SK-N-SH (cell line): ENCODE data around the gene TIAM1. TPM values are rescaled to one million over a fixed set of nuclear protein-coding genes. Genes with fewer than 3 reads are reported as not detected.

Source experiments
- CTCF ChIA-PET: fragments of 300-600, 350-600 bp; formaldehyde crosslinking; extraction: SDS; loops from one replicate; lab custom pipeline; 2021; lab: Yijun Ruan, JAX
- POLR2A ChIA-PET: fragments of 350-600 bp; sonication (Branson Sonifier 250); formaldehyde crosslinking; extraction: SDS; loops from one replicate; lab custom pipeline; 2020; ENCODE audit warnings: antibody characterized with exemption, inconsistent platforms; lab: Yijun Ruan, JAX
- DNase-seq: peaks from one replicate; pipeline ENCODE4 v3.0.0; 2012
- H2AFZ ChIP-seq: fragments of 200-600 bp; sonication (generic); 2 replicates; pipeline ENCODE4 v1.8.1; 2016; ENCODE audit warnings: antibody characterized with exemption, mild to moderate bottlenecking, low read depth
- H3F3A ChIP-seq: fragments of 200-600 bp; sonication (generic); replicated peaks from 2 replicates; pipeline ENCODE3; 2016; ENCODE audit warnings: antibody characterized with exemption, mild to moderate bottlenecking; ENCODE audit not compliant: insufficient read depth
- H3K27ac ChIP-seq, 2 experiments: fragments of 200-500 bp in 1 of 2; fragments of 200-600 bp in 1 of 2; sonication (Bioruptor generic) in 1 of 2; sonication (generic), shearing (Covaris generic) in 1 of 2; 2 replicates each; pipeline versions ENCODE4 v1.5.1 to v1.6.1; 2014 to 2016; ENCODE audit warnings: low read depth in 2 of 2, inconsistent platforms in 1 of 2, low read length in 1 of 2, mild to moderate bottlenecking in 1 of 2, mixed read lengths in 1 of 2
- H3K27me3 ChIP-seq: fragments of 200-600 bp; sonication (generic), shearing (Covaris generic); 2 replicates; pipeline ENCODE4 v1.6.1; 2016; ENCODE audit warnings: mixed run types; ENCODE audit not compliant: insufficient read depth
- H3K36me3 ChIP-seq, 2 experiments: fragments of 200-500 bp in 1 of 2; fragments of 200-600 bp in 1 of 2; sonication (Bioruptor generic) in 1 of 2; sonication (generic) in 1 of 2; replicated peaks in 1 of 2; 2 replicates each; pipeline versions ENCODE3 to v1.5.1; 2014 to 2016; ENCODE audit warnings: low read length in 1 of 2, mild to moderate bottlenecking in 1 of 2; ENCODE audit not compliant: insufficient read depth in 2 of 2, control insufficient read depth in 1 of 2
- H3K4me1 ChIP-seq, 2 experiments: fragments of 200-500 bp in 1 of 2; fragments of 200-600 bp in 1 of 2; sonication (Bioruptor generic) in 1 of 2; sonication (generic), shearing (Covaris generic) in 1 of 2; 2 replicates each; pipeline versions ENCODE4 v1.5.1 to v1.6.1; 2014 to 2016; ENCODE audit warnings: low read depth in 1 of 2, low read length in 1 of 2, mixed run types in 1 of 2; ENCODE audit not compliant: insufficient read depth in 2 of 2, control insufficient read depth in 1 of 2
- H3K4me2 ChIP-seq: fragments of 200-600 bp; sonication (generic), shearing (Covaris generic); 2 replicates; pipeline ENCODE4 v1.6.1; 2017; ENCODE audit warnings: mixed run types
- H3K4me3 ChIP-seq, 2 experiments: fragments of 200-500 bp in 1 of 2; fragments of 200-600 bp in 1 of 2; sonication (Bioruptor generic) in 1 of 2; sonication (generic), shearing (Covaris generic) in 1 of 2; 2 replicates each; pipeline versions ENCODE4 v1.5.1 to v1.8.1; 2014 to 2016; ENCODE audit warnings: low read depth in 2 of 2, inconsistent platforms in 1 of 2, low read length in 1 of 2, mild to moderate bottlenecking in 1 of 2, mixed read lengths in 1 of 2, moderate library complexity in 1 of 2
- H3K79me2 ChIP-seq: fragments of 200-600 bp; sonication (generic); 2 replicates; pipeline ENCODE4 v1.8.1; 2017; ENCODE audit warnings: mild to moderate bottlenecking; ENCODE audit not compliant: insufficient read depth
- H3K9ac ChIP-seq: fragments of 200-600 bp; sonication (generic); 2 replicates; pipeline ENCODE4 v1.6.1; 2017; ENCODE audit warnings: mixed run types
- H3K9me2 ChIP-seq: fragments of 200-600 bp; sonication (generic); 2 replicates; pipeline ENCODE4 v1.6.1; 2017; ENCODE audit warnings: mixed run types
- H3K9me3 ChIP-seq: fragments of 200-600 bp; sonication (generic); 2 replicates; pipeline ENCODE4 v1.6.1; 2017; ENCODE audit warnings: mixed run types, mild to moderate bottlenecking, moderate library complexity
- H4K20me1 ChIP-seq: fragments of 200-600 bp; sonication (generic); 2 replicates; pipeline ENCODE4 v1.6.1; 2017; ENCODE audit warnings: mild to moderate bottlenecking, mixed run types; ENCODE audit not compliant: insufficient read depth
- CHD2 ChIP-seq: fragments of 150-350 bp; IDR thresholded peaks from 2 replicates; pipeline ENCODE4 v1.6.1; 2018; ENCODE audit warnings: low read length; ENCODE audit not compliant: partially characterized antibody
- EP300 ChIP-seq, 2 experiments: IDR thresholded peaks; 2 replicates each; pipeline versions ENCODE4 v1.4.0 to v1.6.1; 2012; ENCODE audit warnings: borderline replicate concordance in 1 of 2, low read depth in 1 of 2, low read length in 1 of 2
- FOSL2 ChIP-seq: IDR thresholded peaks from 2 replicates; pipeline ENCODE4 v1.4.0; 2012; ENCODE audit warnings: low read depth, mild to moderate bottlenecking, moderate library complexity, borderline replicate concordance
- FOXJ3 ChIP-seq: sonication (generic); formaldehyde crosslinking; IDR thresholded peaks from 2 replicates; pipeline ENCODE4 v1.5.1; 2020; ENCODE audit warnings: mild to moderate bottlenecking, missing genetic modification reagents
- MXI1 ChIP-seq: IDR thresholded peaks from 2 replicates; pipeline ENCODE4 v1.6.1; 2012; ENCODE audit warnings: mild to moderate bottlenecking, low read depth, low read length, improper control_type of control experiment
- NFIC ChIP-seq: IDR thresholded peaks from 2 replicates; pipeline ENCODE4 v1.4.0; 2012; ENCODE audit warnings: borderline replicate concordance
- NRF1 ChIP-seq: IDR thresholded peaks from 2 replicates; pipeline ENCODE4 v1.6.1; 2012; ENCODE audit warnings: low read depth, mild to moderate bottlenecking, low read length
- RAD21 ChIP-seq: IDR thresholded peaks from 2 replicates; pipeline ENCODE4 v1.6.1; 2012; ENCODE audit warnings: mild to moderate bottlenecking, low read length
- RCOR1 ChIP-seq: fragments of 150-350 bp; IDR thresholded peaks from 2 replicates; pipeline ENCODE4 v1.6.1; 2017; ENCODE audit warnings: antibody characterized with exemption, low read length
- TAF1 ChIP-seq: IDR thresholded peaks from 2 replicates; pipeline ENCODE4 v1.6.1; 2012; ENCODE audit warnings: low read depth, mild to moderate bottlenecking, low read length, moderate library complexity, borderline replicate concordance
- TCF12 ChIP-seq: IDR thresholded peaks from 2 replicates; pipeline ENCODE4 v1.4.0; 2012
- TEAD4 ChIP-seq: IDR thresholded peaks from 2 replicates; pipeline ENCODE4 v1.4.0; 2012; ENCODE audit warnings: mild to moderate bottlenecking, borderline replicate concordance; ENCODE audit not compliant: insufficient read depth
- WGBS: methylation state at CpG from one replicate; pipeline ENCODE4 v1.1.6; 2017; ENCODE audit warnings: low lambda C conversion rate; 5-methylcytosine and 5-hydroxymethylcytosine counted together
- polyA plus RNA-seq, 3 experiments: library from polyadenylated mRNA; depleted of rRNA; stranded (reverse); fragments of >200 nt; gene quantifications; 2 replicates each; pipeline ENCODE4 v1.2.3, GENCODE V29; 2012
- TF ChIP-seq, protein P1 (sequence below): IDR thresholded peaks from 2 replicates; pipeline ENCODE4; 2012
- TF ChIP-seq, protein P2 (sequence below): fragments of 150-350 bp; IDR thresholded peaks from 2 replicates; pipeline ENCODE4 v1.6.1; 2016; ENCODE audit warnings: mild to moderate bottlenecking, low read depth, low read length
- TF ChIP-seq, protein P3 (sequence below): fragments of 150-350 bp; IDR thresholded peaks from 2 replicates; pipeline ENCODE4 v1.6.1; 2017; ENCODE audit warnings: antibody characterized with exemption, low read length, low read depth, borderline replicate concordance
- TF ChIP-seq, protein P4 (sequence below): IDR thresholded peaks from 2 replicates; pipeline ENCODE4 v1.4.0; 2012; ENCODE audit warnings: low read depth
- TF ChIP-seq, protein P5 (sequence below): fragments of 200-600 bp; sonication (generic); IDR thresholded peaks from 2 replicates; pipeline ENCODE4 v1.6.1; 2017; ENCODE audit warnings: antibody characterized with exemption, mild to moderate bottlenecking, moderate library complexity

Gene TIAM1
- polyA plus RNA-seq, 1 of the 3 experiments (the other 2 are of a cell fraction) = 1.7 TPM

DNA sequence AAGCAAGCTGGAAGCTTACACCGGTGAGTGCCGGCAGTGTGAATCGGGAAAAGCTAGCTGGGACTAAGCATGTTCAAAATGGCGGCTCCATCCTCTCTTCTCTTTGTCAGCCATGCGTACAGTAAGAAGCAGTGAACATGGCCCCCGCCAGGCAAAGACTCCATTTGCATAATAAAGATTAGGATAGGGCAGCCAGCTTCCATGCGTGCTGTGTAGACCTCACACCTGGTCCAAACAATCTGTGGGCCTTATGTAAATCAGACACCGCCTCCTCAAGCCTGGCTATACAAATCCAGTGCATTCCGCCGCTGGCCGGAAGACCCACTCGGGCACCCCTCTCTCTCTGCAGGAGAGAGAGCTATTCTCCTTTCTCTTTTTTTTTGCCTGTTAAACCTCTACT is 150.3 kb downstream of the TIAM1 start (continued):
- no peak for TF ChIP-seq NFIC
- TF ChIP-seq, all 33 proteins: peak for 0

DNA sequence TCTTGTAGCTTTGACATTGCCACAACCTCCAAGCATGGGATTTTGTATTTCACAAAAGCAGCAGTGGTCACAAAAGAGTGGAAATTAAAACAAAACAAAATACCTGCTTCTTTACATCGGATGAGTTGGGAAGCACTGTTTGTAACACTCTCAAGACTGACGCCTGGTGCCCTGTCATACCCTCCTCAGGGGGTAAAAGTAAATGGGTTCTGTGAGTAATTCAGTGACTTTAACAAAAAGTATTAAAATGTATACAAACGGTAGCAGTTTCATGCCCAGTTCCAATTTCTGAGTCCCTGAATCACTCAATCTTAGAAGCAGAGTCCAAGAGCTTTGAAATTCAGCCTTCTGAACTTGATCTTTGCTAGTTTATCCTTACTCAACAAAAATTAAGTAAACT is 152.5 kb downstream of the TIAM1 start:
- no peak for DNase-seq
- no peak for TF ChIP-seq EP300 (IDR thresholded peaks at IDR 0.05; ENCODE audit: borderline replicate concordance in 1 of 2, low read depth in 1 of 2, low read length in 1 of 2)
- no peak for TF ChIP-seq RCOR1
- no peak for TF ChIP-seq TEAD4
- TF ChIP-seq, protein P1, sequence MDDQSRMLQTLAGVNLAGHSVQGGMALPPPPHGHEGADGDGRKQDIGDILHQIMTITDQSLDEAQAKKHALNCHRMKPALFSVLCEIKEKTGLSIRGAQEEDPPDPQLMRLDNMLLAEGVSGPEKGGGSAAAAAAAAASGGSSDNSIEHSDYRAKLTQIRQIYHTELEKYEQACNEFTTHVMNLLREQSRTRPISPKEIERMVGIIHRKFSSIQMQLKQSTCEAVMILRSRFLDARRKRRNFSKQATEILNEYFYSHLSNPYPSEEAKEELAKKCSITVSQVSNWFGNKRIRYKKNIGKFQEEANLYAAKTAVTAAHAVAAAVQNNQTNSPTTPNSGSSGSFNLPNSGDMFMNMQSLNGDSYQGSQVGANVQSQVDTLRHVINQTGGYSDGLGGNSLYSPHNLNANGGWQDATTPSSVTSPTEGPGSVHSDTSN = no peak
- TF ChIP-seq FOSL2 = no peak
- TF ChIP-seq, protein P2, sequence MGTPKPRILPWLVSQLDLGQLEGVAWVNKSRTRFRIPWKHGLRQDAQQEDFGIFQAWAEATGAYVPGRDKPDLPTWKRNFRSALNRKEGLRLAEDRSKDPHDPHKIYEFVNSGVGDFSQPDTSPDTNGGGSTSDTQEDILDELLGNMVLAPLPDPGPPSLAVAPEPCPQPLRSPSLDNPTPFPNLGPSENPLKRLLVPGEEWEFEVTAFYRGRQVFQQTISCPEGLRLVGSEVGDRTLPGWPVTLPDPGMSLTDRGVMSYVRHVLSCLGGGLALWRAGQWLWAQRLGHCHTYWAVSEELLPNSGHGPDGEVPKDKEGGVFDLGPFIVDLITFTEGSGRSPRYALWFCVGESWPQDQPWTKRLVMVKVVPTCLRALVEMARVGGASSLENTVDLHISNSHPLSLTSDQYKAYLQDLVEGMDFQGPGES = no peak
- TF ChIP-seq TAF1 = no peak
- TF ChIP-seq MXI1 = no peak
- no peak for TF ChIP-seq FOXJ3 (CRISPR knock-in tag)
- no peak for TF ChIP-seq RAD21
- TF ChIP-seq CHD2 = no peak
- TF ChIP-seq, protein P3, sequence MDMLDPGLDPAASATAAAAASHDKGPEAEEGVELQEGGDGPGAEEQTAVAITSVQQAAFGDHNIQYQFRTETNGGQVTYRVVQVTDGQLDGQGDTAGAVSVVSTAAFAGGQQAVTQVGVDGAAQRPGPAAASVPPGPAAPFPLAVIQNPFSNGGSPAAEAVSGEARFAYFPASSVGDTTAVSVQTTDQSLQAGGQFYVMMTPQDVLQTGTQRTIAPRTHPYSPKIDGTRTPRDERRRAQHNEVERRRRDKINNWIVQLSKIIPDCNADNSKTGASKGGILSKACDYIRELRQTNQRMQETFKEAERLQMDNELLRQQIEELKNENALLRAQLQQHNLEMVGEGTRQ = no peak
- TF ChIP-seq TCF12 = no peak
- TF ChIP-seq, protein P4, sequence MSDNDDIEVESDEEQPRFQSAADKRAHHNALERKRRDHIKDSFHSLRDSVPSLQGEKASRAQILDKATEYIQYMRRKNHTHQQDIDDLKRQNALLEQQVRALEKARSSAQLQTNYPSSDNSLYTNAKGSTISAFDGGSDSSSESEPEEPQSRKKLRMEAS = no peak
- TF ChIP-seq NRF1 = no peak
- TF ChIP-seq, protein P5, sequence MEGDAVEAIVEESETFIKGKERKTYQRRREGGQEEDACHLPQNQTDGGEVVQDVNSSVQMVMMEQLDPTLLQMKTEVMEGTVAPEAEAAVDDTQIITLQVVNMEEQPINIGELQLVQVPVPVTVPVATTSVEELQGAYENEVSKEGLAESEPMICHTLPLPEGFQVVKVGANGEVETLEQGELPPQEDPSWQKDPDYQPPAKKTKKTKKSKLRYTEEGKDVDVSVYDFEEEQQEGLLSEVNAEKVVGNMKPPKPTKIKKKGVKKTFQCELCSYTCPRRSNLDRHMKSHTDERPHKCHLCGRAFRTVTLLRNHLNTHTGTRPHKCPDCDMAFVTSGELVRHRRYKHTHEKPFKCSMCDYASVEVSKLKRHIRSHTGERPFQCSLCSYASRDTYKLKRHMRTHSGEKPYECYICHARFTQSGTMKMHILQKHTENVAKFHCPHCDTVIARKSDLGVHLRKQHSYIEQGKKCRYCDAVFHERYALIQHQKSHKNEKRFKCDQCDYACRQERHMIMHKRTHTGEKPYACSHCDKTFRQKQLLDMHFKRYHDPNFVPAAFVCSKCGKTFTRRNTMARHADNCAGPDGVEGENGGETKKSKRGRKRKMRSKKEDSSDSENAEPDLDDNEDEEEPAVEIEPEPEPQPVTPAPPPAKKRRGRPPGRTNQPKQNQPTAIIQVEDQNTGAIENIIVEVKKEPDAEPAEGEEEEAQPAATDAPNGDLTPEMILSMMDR = no peak
- CTCF ChIA-PET = interaction anchor here (0.7 to 5.0 kb wide), 6 partner anchors 11 to 413 kb away, joined by 3 to 32 read pairs (median 7); no protein-coding TSS in a partner anchor
- no peak overlapping the region for H2AFZ ChIP-seq
- no peaks in the 10 kb centered on the region for H3K9me3 ChIP-seq
- H3K9ac ChIP-seq = no peak overlapping the region
- H3K4me1 ChIP-seq = peaks cover 0 to 4% of the 10 kb centered on the region in 2 experiments; a peak in 1 of 4 replicates
- H3K27me3 ChIP-seq = no peaks in the 10 kb centered on the region
- H3K9me2 ChIP-seq = no peaks in the 10 kb centered on the region
- H3K79me2 ChIP-seq = no peaks in the 10 kb centered on the region
- H3K4me3 ChIP-seq = no peak overlapping the region
- no peak overlapping the region for H3K4me2 ChIP-seq
- WGBS = 89% methylated on average over 3 of the region's 3 CpGs
- no peaks in the 10 kb centered on the region for H3K36me3 ChIP-seq
- POLR2A ChIA-PET = no interaction called here
- no peak overlapping the region for H3K27ac ChIP-seq
- no peaks in the 10 kb centered on the region for H4K20me1 ChIP-seq
- no peaks in the 10 kb centered on the region for H3F3A ChIP-seq
